HEK293T (cell line): ENCODE results near the gene IRF3.

ENCODE experiments used
- CTBP1 ChIP-seq: fragments of 450-650 bp; IDR thresholded peaks from 2 replicates; pipeline ENCODE4 v1.6.1; 2016; ENCODE audit warnings: borderline replicate concordance
- SP1 ChIP-seq: fragments of 450-650 bp; IDR thresholded peaks from 2 replicates; pipeline ENCODE4 v1.6.1; 2017

- TF ChIP-seq SP1 (no peak), CTBP1 (no peak)
Observed at GRCh38 chr19:49645592-49645991, 20.1 kb downstream of the IRF3 start.
